HEK293 (cell line): ENCODE data around the gene SNX8.

ENCODE experiments used
- CTCF ChIP-seq: fragments of 450-650 bp; formaldehyde crosslinking; IDR thresholded peaks from 2 replicates; pipeline ENCODE4 v1.5.1; 2016; ENCODE audit warnings: missing biosample characterization, missing genetic modification characterization
- MZF1 ChIP-seq: fragments of 450-650 bp; formaldehyde crosslinking; IDR thresholded peaks from 2 replicates; pipeline ENCODE4 v1.5.1; 2017; ENCODE audit warnings: missing biosample characterization, missing genetic modification characterization, borderline replicate concordance
- REST ChIP-seq: fragments of 450-650 bp; formaldehyde crosslinking; IDR thresholded peaks from 2 replicates; pipeline ENCODE4 v1.5.1; 2016; ENCODE audit warnings: missing biosample characterization, missing genetic modification characterization
- SETDB1 ChIP-seq: IDR thresholded peaks from one replicate; pipeline ENCODE4 v1.6.1; 2017; ENCODE audit warnings: mild to moderate bottlenecking, low read length, moderate library complexity, mixed read lengths; ENCODE audit not compliant: insufficient read length
- TCF7L2 ChIP-seq: IDR thresholded peaks from 2 replicates; pipeline ENCODE4 v1.6.1; 2011; ENCODE audit warnings: low read depth, mild to moderate bottlenecking, inconsistent platforms, low read length, moderate library complexity, borderline replicate concordance
- TSHZ1 ChIP-seq: fragments of 450-650 bp; formaldehyde crosslinking; IDR thresholded peaks from 2 replicates; pipeline ENCODE4 v1.5.1; 2016; ENCODE audit warnings: missing biosample characterization, missing genetic modification characterization, borderline replicate concordance
- YY1 ChIP-seq: fragments of 450-650 bp; formaldehyde crosslinking; IDR thresholded peaks from 2 replicates; pipeline ENCODE4 v1.5.1; 2018; ENCODE audit warnings: missing biosample characterization, missing genetic modification characterization
- ZNF133 ChIP-seq: fragments of 450-650 bp; formaldehyde crosslinking; IDR thresholded peaks from 2 replicates; pipeline ENCODE4 v1.5.1; 2016; ENCODE audit warnings: missing biosample characterization, missing genetic modification characterization
- ZNF146 ChIP-seq: fragments of 450-650 bp; formaldehyde crosslinking; IDR thresholded peaks from 2 replicates; pipeline ENCODE4 v1.5.1; 2016; ENCODE audit warnings: missing biosample characterization, missing genetic modification characterization
- ZNF280D ChIP-seq: fragments of 450-650 bp; formaldehyde crosslinking; IDR thresholded peaks from 2 replicates; pipeline ENCODE4 v1.5.1; 2016; ENCODE audit warnings: missing biosample characterization, missing genetic modification characterization
- ZNF501 ChIP-seq: fragments of 450-650 bp; formaldehyde crosslinking; IDR thresholded peaks from 2 replicates; pipeline ENCODE4 v1.5.1; 2016; ENCODE audit warnings: missing biosample characterization, missing genetic modification characterization
- ZNF580 ChIP-seq: fragments of 450-650 bp; formaldehyde crosslinking; IDR thresholded peaks from 2 replicates; pipeline ENCODE4 v1.5.1; 2016; ENCODE audit warnings: missing biosample characterization, missing genetic modification characterization

- TF ChIP-seq ZNF580 (tag by site-specific recombination), result no peak
- no peak for TF ChIP-seq REST (tag by site-specific recombination)
- TF ChIP-seq YY1 (tag by site-specific recombination), result no peak
- no peak for TF ChIP-seq ZNF280D
- TF ChIP-seq CTCF (tag by site-specific recombination), result no peak
- TF ChIP-seq ZNF133 (tag by site-specific recombination), result no peak
- TF ChIP-seq ZNF501 (tag by site-specific recombination), result no peak
- no peak for TF ChIP-seq ZNF146
- TF ChIP-seq TSHZ1, result no peak
- no peak for TF ChIP-seq SETDB1
- TF ChIP-seq TCF7L2, result no peak
- TF ChIP-seq MZF1 (tag by site-specific recombination), result no peak
Observed at GRCh38 chr7:2211926-2212325, 102.3 kb downstream of the SNX8 start.
